ENCODE results near the gene ZBTB17. TPM values are rescaled to one million over a fixed set of nuclear protein-coding genes. Genes with fewer than 3 reads are reported as not detected.

The ZBTB17 gene
- total and polyA plus RNA-seq, 2 of the 8 experiments (the other 6 are each of a cell fraction or from before 2014, with no cell fraction given), result 24.7 to 36.2 TPM

DNA sequence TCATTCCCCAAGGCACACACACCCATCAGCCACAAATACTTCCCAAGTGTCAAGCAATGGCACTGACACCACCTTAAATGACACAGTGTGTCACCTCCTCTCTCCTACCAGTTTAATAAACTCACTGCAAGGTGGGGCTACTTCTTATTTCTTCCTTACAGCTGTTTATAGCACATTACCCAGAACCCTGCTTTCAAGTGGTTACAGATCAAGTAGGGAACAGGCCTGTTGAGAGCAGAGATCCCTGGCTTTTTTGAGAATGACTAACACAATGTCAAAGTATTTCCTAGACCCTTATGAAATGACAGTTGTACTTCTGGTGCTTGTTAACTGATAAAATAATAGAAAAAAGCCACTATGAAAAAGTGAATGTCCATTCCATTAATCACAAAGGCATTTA lies 19.8 kb downstream of the ZBTB17 start:
- Histone ChIP-seq H3K79me2 (ENCODE audit: control insufficient read depth in 1 of 2, insufficient read depth in 2 of 2, low read length in 2 of 2) (no peaks in the 10 kb centered on the region; a peak in 1 of 4 replicates), H4K20me1 (replicated peaks in 1 of 2; ENCODE audit: control insufficient read depth in 1 of 2, insufficient read depth in 2 of 2, low read length in 2 of 2) (peaks cover 7 to 14% of the 10 kb centered on the region in 2 experiments), H3K27me3 (replicated peaks in 1 of 4; ENCODE audit: control insufficient read depth in 3 of 4, extremely low read depth in 1 of 4, insufficient read depth in 3 of 4, low read length in 3 of 4) (peaks cover 0 to 3% (median under 1%) of the 10 kb centered on the region in 4 experiments; a peak in 2 of 7 replicates), H2AK5ac (ENCODE audit: low read depth, low read length) (no peak overlapping the region), H3K4me1 (replicated peaks in 1 of 4; ENCODE audit: control insufficient read depth in 3 of 4, insufficient read depth in 4 of 4, low read length in 3 of 4) (peaks cover 6 to 18% (median 12%) of the 10 kb centered on the region in 4 experiments), H3K79me1 (ENCODE audit: low read depth, low read length) (peaks cover 3% of the 10 kb centered on the region; the same call in 1 of the 2 replicates), H2BK120ac (replicated peaks; ENCODE audit: low read depth, low read length) (no peak overlapping the region), H3K4ac (replicated peaks; ENCODE audit: insufficient read length, low read depth, low read length) (no peak overlapping the region), H3K23me2 (ENCODE audit: low read depth, low read length) (no peaks in the 10 kb centered on the region), H3K9me3 (ENCODE audit: insufficient read depth in 2 of 2, low read depth in 1 of 2, low read length in 1 of 2) (no peaks in the 10 kb centered on the region), H2BK12ac (ENCODE audit: low read depth, low read length) (no peak overlapping the region), H4K8ac (ENCODE audit: extremely low read depth, insufficient read depth, low read length) (no peak overlapping the region), H2BK15ac (ENCODE audit: low read length) (no peak overlapping the region), H3K14ac (ENCODE audit: insufficient read length) (no peak overlapping the region), H3K4me3 (ENCODE audit: extremely low read depth in 1 of 4, insufficient read depth in 2 of 4, low read depth in 3 of 4, low read length in 4 of 4) (no peak overlapping the region), H3K56ac (replicated peaks; ENCODE audit: insufficient read length, low read depth, low read length) (no peak overlapping the region), H3K18ac (ENCODE audit: extremely low read depth, low read length) (no peak overlapping the region), H3K36me3 (ENCODE audit: control insufficient read depth in 2 of 4, insufficient read depth in 4 of 4, low read length in 3 of 4) (no peaks in the 10 kb centered on the region), H3K9ac (replicated peaks in 1 of 4; ENCODE audit: extremely low read depth in 1 of 4, low read depth in 3 of 4, low read length in 3 of 4) (no peak overlapping the region), H2AFZ (ENCODE audit: low read length) (no peak overlapping the region), H3K27ac (ENCODE audit: low read depth, low read length) (no peak overlapping the region), H2BK5ac (ENCODE audit: low read depth, low read length) (no peak overlapping the region), H4K5ac (ENCODE audit: insufficient read length, low read depth, low read length) (no peak overlapping the region), H3K4me2 (ENCODE audit: insufficient read depth in 1 of 2, low read depth in 2 of 2, low read length in 2 of 2) (no peak overlapping the region), H2BK20ac (ENCODE audit: low read length) (no peak overlapping the region), H4K91ac (replicated peaks; ENCODE audit: insufficient read length, low read length) (no peak overlapping the region), H3K23ac (ENCODE audit: insufficient read length) (no peak overlapping the region)
- no peak for TF ChIP-seq KDM1A (IDR thresholded peaks at IDR 0.05; ENCODE audit: borderline replicate concordance, low read length)
- no peak for TF ChIP-seq RNF2 (IDR thresholded peaks at IDR 0.05; ENCODE audit: borderline replicate concordance, low read depth, low read length, missing control alignments, poor library complexity, severe bottlenecking)
- no peak for FAIRE-seq
- ChIA-PET POLR2A (ENCODE audit: partially characterized antibody) (interaction anchor here (0.6 to 1.3 kb wide), 3 partner anchors 14 to 160 kb away, joined by 3 to 4 read pairs (median 3); no protein-coding TSS in a partner anchor), CTCF (ENCODE audit: partially characterized antibody) (interaction anchor here (0.6 to 5.8 kb wide), 9 partner anchors 12 to 468 kb away, joined by 3 to 53 read pairs (median 5); partner anchors contain the start of gene ZBTB17)
- DNase-seq (ENCODE audit: low read depth in 1 of 2, low spot score in 2 of 2), result no peak

Measured in H1 (cell line).